Neural crest cell (in vitro differentiated cells): ENCODE results near the gene PTPN4. TPM values are rescaled to one million over a fixed set of nuclear protein-coding genes. Genes with fewer than 3 reads are reported as not detected.
"Not testable (repeated sequence)": the region's sequence is repeated elsewhere in the genome, so short reads cannot be mapped to it uniquely, and the experiment has no call there.

Experiments
- DNase-seq: peaks from one replicate; pipeline ENCODE4 v3.0.0; 2021; ENCODE audit warnings: low read depth, mixed read lengths, low spot score
- H3K27ac Mint-ChIP-seq: one replicate; pipeline ENCODE4 v1.8.0; 2021; ENCODE audit warnings: mild to moderate bottlenecking, mixed read lengths; ENCODE audit not compliant: unreplicated experiment
- H3K27me3 Mint-ChIP-seq: 2 replicates; pipeline ENCODE4 v1.8.0; 2021; ENCODE audit warnings: low read depth, mild to moderate bottlenecking, mixed read lengths
- H3K36me3 Mint-ChIP-seq: 2 replicates; pipeline ENCODE4 v1.8.0; 2021; ENCODE audit warnings: low read depth, mild to moderate bottlenecking, mixed read lengths
- H3K4me1 Mint-ChIP-seq: 2 replicates; pipeline ENCODE4 v1.8.0; 2021; ENCODE audit warnings: mixed read lengths
- H3K4me3 Mint-ChIP-seq: one replicate; pipeline ENCODE4 v1.8.0; 2021; ENCODE audit warnings: mild to moderate bottlenecking, mixed read lengths
- H3K9me3 Mint-ChIP-seq: 2 replicates; pipeline ENCODE4 v1.8.0; 2021; ENCODE audit warnings: mixed read lengths
- total RNA-seq: library from RNA; stranded (reverse); gene quantifications from 2 replicates; pipeline ENCODE4 v1.2.1, GENCODE V29; 2021
- TF ChIP-seq, protein P1 (sequence below): fragments of 200-600 bp; sonication (generic); conservative IDR thresholded peaks from 2 replicates; pipeline ENCODE4 v1.5.0; 2021; ENCODE audit warnings: antibody characterized with exemption, mild to moderate bottlenecking

Gene PTPN4
- total RNA-seq, 1 donor from 2014 or later: 39.3 TPM

DNA sequence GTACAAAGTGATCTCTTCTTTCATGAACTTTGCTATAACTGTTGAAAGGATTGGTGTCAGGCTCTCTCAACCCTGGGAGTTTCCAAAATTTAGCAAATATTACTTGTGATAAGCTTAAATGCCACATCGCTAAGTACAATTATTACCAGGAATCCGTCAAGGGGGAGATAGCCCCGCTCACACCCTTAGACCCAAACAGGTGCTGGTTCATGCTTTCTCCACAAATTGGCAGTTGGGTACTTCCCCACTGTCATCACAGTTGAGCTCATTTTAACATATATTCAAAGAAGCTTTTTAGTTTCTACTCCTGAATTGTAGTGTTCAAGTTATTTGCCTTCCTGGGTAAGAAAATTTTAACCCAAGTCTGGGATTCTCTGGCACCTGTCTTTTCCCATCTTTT, 223.4 kb downstream of the PTPN4 start:
- Mint-ChIP-seq H3K9me3 (peaks cover 6% of the 10 kb centered on the region), H3K27ac (no peak overlapping the region), H3K4me1 (no peaks in the 10 kb centered on the region), H3K4me3 (no peak overlapping the region), H3K36me3 (peaks cover 2% of the 10 kb centered on the region), H3K27me3 (no peaks in the 10 kb centered on the region)
- no peak for DNase-seq
- TF ChIP-seq, protein P1, sequence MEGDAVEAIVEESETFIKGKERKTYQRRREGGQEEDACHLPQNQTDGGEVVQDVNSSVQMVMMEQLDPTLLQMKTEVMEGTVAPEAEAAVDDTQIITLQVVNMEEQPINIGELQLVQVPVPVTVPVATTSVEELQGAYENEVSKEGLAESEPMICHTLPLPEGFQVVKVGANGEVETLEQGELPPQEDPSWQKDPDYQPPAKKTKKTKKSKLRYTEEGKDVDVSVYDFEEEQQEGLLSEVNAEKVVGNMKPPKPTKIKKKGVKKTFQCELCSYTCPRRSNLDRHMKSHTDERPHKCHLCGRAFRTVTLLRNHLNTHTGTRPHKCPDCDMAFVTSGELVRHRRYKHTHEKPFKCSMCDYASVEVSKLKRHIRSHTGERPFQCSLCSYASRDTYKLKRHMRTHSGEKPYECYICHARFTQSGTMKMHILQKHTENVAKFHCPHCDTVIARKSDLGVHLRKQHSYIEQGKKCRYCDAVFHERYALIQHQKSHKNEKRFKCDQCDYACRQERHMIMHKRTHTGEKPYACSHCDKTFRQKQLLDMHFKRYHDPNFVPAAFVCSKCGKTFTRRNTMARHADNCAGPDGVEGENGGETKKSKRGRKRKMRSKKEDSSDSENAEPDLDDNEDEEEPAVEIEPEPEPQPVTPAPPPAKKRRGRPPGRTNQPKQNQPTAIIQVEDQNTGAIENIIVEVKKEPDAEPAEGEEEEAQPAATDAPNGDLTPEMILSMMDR: no peak

DNA sequence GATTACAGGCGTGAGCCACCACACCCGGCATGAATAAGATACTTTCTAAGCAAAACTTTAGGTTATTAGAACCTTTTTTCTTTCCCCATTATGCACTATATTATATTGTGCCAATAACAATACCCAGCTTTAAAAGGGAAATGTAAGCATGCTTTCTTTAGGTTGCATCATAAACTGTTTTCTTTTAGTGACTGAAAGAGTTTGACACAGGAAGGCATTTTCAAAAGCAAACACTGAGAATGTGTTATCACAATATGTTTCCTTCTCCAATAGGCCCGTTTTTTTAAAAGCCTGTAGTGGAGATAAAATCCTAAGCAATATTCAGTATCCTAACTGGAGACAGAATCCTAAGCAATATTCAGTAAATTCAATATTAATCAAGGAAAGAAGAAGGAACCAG, 236.4 kb downstream of the PTPN4 start:
- TF ChIP-seq, protein P1: no peak
- Mint-ChIP-seq H3K36me3 (no peaks in the 10 kb centered on the region), H3K27me3 (no peaks in the 10 kb centered on the region), H3K4me3 (no peak overlapping the region), H3K27ac (no peak overlapping the region), H3K4me1 (no peaks in the 10 kb centered on the region), H3K9me3 (no peaks in the 10 kb centered on the region)
- no peak for DNase-seq

DNA sequence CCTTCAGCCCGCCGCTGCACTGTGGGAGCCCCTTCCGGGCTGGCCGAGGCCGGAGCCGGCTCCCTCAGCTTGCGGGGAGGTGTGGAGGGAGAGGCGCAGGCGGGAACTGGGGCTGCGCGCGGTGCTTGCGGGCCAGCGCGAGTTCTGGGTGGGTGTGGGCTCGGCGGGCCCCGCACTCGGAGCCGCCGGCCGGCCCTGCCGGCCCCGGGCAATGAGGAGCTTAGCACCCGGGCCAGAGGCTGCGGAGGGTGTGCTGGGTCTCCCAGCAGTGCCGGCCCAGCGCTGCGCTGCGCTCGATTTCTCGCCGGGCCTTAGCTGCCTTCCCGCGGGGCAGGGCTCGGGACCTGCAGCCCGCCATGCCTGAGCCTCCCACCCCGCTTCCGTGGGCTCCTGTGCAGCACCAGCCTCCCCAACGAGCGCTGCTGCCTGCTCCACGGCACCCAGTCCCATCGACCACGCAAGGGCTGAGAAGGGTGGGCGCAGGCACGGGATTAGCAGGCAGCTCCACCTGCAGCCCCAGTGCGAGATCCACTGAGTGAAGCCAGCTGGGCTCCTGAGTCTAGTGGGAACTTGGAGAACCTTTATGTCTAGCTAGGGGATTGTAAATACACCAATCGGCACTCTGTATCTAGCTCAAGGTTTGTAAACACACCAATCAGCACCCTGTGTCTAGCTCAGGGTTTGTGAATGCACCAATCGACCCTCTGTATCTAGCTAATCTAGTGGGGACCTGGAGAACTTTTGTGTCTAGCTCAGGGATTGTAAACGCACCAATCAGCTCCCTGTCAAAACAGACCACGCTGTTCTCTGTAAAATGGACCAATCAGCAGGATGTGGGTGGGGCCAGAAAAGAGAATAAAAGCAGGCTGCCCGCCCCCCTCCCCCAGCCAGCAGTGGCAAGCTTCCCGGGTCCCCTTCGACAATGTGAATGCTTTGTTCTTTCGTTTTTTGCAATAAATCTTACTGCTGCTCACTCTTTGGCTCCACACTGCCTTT, 237.5 kb downstream of the PTPN4 start:
- H3K4me3 Mint-ChIP-seq, H3K36me3 Mint-ChIP-seq, H3K27me3 Mint-ChIP-seq, H3K9me3 Mint-ChIP-seq, H3K4me1 Mint-ChIP-seq, DNase-seq, H3K27ac Mint-ChIP-seq: not testable (repeated sequence)

DNA sequence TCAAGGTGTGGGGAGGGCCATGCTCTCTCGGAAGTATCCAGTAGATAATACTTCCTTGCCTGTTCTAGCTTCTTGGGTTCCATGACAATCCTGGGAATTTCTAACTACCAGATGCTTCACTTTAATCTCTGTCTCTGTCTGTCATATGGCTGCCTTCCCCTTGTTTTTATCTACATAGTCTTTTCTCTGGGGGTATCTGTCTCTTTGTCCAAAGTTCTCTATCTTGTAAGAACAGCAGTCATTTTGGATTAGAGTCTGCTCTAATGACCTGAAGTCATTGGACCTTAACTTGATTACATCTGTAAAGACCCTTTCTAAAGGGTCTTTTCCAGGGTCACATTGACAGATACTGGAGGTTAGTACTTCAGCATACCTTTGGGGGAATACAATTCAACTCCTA, 241.7 kb downstream of the PTPN4 start:
- Mint-ChIP-seq H3K9me3 (no peaks in the 10 kb centered on the region), H3K36me3 (no peaks in the 10 kb centered on the region), H3K4me3 (no peak overlapping the region), H3K4me1 (no peaks in the 10 kb centered on the region), H3K27ac (no peak overlapping the region), H3K27me3 (no peaks in the 10 kb centered on the region)
- TF ChIP-seq, protein P1: no peak
- no peak for DNase-seq

DNA sequence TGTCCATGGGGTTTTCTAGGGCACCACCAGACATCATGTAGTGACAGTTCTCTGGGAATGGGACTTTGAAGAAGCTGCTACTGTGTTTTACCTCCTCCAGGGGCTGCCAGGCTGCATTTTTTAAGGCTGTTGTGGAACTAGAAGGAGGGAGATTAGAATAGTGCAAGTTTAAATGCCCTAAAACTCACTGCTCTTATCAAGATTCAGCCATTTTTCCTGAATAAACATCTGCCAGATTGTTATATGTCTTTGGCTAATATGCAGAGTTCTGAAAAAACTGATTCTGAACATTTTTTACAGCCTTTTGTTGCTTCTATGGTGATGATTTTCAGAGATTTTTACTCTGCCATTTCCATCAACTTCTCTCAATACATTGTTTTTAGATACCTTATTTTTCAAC, 244.5 kb downstream of the PTPN4 start:
- H3K9me3 Mint-ChIP-seq: peaks cover 3% of the 10 kb centered on the region
- no peaks in the 10 kb centered on the region for H3K36me3 Mint-ChIP-seq
- no peak overlapping the region for H3K4me3 Mint-ChIP-seq
- H3K4me1 Mint-ChIP-seq: no peaks in the 10 kb centered on the region
- H3K27ac Mint-ChIP-seq: no peak overlapping the region
- DNase-seq: no peak
- TF ChIP-seq, protein P1: no peak
- no peaks in the 10 kb centered on the region for H3K27me3 Mint-ChIP-seq

DNA sequence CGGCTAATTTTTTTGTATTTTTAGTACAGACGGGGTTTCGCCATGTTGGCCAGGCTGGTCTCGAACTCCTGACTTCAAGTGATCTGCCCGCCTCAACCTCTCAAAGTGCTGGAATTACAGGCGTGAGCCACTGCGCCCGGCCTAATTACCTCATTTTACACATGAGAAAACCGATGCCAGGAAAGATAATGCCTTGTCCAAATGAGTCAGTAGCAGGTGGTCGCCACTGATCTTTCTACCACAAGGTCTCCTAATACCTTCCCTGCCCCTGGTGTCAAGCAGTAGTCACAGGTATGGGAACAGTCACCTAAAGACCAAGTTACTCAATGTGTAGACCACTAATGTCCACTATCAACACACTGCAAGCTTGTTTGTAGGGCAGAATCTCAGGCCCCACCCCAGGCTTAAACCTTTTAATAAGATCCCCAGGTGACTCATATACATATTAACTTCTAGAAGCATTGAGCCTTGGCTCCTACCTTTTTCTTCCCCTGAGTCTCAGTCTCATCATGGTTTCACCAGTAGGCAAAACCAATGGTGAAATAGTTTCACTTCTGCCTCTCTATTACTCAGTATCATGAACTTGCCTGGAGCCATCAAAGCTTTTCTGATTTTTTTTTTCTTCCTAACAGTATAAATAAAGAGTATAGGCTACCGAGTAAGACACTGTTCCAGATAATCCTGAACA, 246.3 kb downstream of the PTPN4 start:
- no peaks in the 10 kb centered on the region for H3K36me3 Mint-ChIP-seq
- no peak overlapping the region for H3K27ac Mint-ChIP-seq
- H3K4me1 Mint-ChIP-seq: no peaks in the 10 kb centered on the region
- no peaks in the 10 kb centered on the region for H3K27me3 Mint-ChIP-seq
- TF ChIP-seq, protein P1: no peak
- H3K9me3 Mint-ChIP-seq: peaks cover 3% of the 10 kb centered on the region
- no peak overlapping the region for H3K4me3 Mint-ChIP-seq
- DNase-seq: no peak
